Stomach (tissue), 4 donors: Measurements from ENCODE around the gene KDM5B.

Experiments used
- EP300 ChIP-seq: sonication (generic); formaldehyde crosslinking; IDR thresholded peaks from one replicate; pipeline ENCODE4 v1.6.1; 2017; ENCODE audit warnings: antibody characterized with exemption
- POLR2A ChIP-seq, 4 donors: fragments of 450-650 bp; IDR thresholded peaks; one replicate each; pipeline ENCODE4 v1.6.1; 2016; ENCODE audit warnings: antibody characterized with exemption in 4 of 4, control low read depth in 2 of 4, mild to moderate bottlenecking in 1 of 4, moderate library complexity in 1 of 4
- POLR2AphosphoS5 ChIP-seq, 3 donors: sonication (generic); formaldehyde crosslinking; IDR thresholded peaks; one replicate each; pipeline ENCODE4 v1.6.1; 2016; ENCODE audit warnings: antibody characterized with exemption in 3 of 3
- TF ChIP-seq, protein P1 (sequence below), 7 experiments: fragments of 450-650 bp in 4 of 7; fragments of 200-600 bp in 3 of 7; sonication (generic) in 3 of 7; IDR thresholded peaks; one replicate each; pipeline ENCODE4 v1.5.1; 2016 to 2019; ENCODE audit warnings: antibody characterized with exemption in 7 of 7, control low read depth in 2 of 7, mild to moderate bottlenecking in 1 of 7

DNA sequence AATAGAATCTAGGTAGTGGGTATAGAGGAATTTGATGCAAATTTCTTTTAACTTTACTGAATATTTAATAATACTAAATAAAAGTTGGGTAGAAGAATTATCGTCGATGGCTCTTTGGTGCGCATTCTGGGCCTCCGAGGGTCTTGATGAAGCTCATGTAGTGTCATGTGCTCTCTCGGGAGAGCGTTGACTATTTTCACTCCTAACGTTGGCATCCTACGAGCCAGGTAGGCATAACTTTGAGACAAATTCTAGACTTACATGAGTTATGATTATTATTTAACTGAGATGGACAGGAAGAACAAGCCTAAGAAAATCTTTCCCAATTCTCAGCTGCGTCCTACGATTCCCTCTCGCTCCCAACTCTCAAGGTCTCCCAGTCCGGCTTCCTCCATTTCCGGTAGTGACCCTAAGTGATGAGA lies 2.0 kb upstream of the KDM5B start:
- TF ChIP-seq, protein P1, sequence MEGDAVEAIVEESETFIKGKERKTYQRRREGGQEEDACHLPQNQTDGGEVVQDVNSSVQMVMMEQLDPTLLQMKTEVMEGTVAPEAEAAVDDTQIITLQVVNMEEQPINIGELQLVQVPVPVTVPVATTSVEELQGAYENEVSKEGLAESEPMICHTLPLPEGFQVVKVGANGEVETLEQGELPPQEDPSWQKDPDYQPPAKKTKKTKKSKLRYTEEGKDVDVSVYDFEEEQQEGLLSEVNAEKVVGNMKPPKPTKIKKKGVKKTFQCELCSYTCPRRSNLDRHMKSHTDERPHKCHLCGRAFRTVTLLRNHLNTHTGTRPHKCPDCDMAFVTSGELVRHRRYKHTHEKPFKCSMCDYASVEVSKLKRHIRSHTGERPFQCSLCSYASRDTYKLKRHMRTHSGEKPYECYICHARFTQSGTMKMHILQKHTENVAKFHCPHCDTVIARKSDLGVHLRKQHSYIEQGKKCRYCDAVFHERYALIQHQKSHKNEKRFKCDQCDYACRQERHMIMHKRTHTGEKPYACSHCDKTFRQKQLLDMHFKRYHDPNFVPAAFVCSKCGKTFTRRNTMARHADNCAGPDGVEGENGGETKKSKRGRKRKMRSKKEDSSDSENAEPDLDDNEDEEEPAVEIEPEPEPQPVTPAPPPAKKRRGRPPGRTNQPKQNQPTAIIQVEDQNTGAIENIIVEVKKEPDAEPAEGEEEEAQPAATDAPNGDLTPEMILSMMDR (IDR thresholded peaks at IDR 0.05), result no peak
- TF ChIP-seq EP300 (no peak), POLR2A (IDR thresholded peaks at IDR 0.05) (no peak), POLR2AphosphoS5 (IDR thresholded peaks at IDR 0.05) (no peak)
